8988T (cell line): ENCODE results near the gene APOBEC3B.
"Not testable (repeated sequence)": the region's sequence is repeated elsewhere in the genome, so short reads cannot be mapped to it uniquely, and the experiment has no call there.

Experiments
- DNase-seq: peaks from one replicate; pipeline ENCODE4 v3.0.0; 2011

APOBEC3B gene

GRCh38 chr22:39008271-39008850, 26.2 kb downstream of the APOBEC3B start:
- not testable (repeated sequence) for DNase-seq

- DNase-seq, result no peak
Observed at GRCh38 chr22:39010946-39011345, 28.8 kb downstream of the APOBEC3B start.

GRCh38 chr22:39012533-39013511, 30.7 kb downstream of the APOBEC3B start:
- DNase-seq, result no peak

GRCh38 chr22:39013561-39013941, 31.4 kb downstream of the APOBEC3B start:
- DNase-seq, result not testable (repeated sequence)

GRCh38 chr22:39013942-39014722, 32.0 kb downstream of the APOBEC3B start, which contains the start of gene APOBEC3C:
TSS of gene APOBEC3C (plus strand) at chr22:39014257. CDS start at chr22:39014363, 106 bp downstream.
- DNase-seq, result peak; percentile 49

DNA sequence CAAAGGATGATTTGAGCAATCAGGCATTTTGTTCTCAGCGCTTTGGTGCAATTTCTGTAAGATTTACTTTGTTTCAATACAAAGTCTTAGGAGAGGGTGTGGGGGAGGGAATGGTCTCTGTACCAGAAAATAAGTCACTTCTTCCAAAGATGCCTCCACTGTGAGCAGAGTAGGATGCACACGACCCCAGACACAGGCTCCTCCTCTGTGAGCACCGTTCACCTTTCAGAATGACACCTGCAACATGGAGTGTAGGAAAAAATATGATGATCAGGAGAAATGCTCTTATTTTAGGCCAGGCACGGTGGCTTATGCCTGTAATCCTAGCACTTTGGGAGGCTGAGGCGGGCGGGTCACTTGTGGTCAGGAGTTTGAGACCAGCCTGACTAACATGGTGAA, 32.6 kb downstream of the APOBEC3B start:
- not testable (repeated sequence) for DNase-seq

DNA sequence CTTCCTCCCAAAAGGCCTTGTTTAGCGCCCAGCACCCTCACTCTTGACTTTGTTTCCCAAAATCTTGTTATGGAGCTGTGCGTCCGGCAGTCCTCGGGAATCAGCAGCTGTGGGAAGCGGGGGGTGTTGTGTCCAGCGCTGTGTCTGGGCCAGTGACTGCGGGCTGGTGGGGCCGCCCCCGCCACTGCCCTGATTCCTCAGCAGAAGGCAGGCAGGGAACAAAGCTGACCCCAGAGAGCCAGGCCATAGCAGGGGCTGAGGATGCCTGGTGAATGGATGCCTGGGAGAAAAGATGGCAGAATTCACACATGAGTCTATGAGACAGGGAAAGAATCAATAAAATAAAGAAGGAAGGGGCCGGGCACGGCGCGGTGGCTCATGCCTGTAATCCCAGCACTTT, 34.4 kb downstream of the APOBEC3B start:
- no peak for DNase-seq

DNA sequence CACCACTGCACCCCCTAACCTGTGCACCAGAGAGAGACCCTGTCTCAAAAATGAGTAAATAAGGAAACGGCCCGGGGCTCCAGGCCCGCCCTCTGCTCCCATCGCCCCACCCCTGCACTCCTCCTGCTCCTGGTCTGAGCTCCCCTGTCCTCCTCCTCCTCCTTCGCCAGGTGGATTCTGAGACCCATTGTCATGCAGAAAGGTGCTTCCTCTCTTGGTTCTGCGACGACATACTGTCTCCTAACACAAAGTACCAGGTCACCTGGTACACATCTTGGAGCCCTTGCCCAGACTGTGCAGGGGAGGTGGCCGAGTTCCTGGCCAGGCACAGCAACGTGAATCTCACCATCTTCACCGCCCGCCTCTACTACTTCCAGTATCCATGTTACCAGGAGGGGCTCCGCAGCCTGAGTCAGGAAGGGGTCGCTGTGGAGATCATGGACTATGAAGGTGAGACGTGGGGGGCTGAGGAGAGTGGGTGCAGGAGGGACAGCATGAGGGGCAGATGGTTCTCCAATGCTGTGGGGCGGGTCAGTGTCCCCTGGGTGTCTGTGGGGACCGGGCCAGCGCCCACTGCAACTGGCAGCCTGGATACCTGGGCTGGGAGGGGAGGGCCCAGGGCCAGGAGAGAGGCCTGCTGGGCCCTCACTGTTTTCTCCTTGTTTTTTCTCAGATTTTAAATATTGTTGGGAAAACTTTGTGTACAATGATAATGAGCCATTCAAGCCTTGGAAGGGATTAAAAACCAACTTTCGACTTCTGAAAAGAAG, 35.6 kb downstream of the APOBEC3B start:
- no peak for DNase-seq

GRCh38 chr22:39020021-39020651, 38.0 kb downstream of the APOBEC3B start:
- not testable (repeated sequence) for DNase-seq

DNA sequence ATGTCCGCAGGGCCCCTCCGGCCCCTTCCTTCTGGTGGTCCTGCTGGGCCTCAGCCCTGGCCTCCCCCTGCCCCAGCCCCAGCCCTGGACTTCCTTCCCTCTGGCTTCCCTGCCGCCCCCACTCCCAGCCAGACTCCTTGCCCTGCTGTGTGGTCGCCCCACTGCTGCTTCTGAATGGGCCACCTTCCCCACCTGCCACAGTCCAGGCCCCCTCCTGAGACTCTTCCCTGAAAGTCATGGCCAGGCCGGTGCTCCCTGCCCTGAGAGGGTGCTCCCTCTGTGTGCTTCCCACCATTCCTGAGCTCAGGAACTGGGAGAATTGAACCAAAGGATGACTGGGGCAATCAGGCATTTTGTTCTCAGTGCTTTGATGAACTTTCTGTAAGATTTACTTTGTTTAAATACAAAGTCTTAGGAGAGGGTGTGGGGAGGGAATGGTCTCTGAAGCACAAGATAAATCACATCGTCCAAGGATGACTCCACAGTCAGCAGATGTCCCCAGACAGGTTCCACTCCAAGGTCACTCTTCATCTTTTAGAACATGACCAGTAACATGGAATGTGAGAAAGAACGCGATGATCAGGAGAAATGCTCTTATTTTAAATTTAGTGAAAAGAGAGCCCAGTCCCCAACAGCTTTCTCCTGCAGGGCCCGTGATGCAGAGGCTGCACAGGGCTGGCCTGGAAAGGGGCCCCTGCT, 39.6 kb downstream of the APOBEC3B start:
- DNase-seq, result peak; percentile 27

DNA sequence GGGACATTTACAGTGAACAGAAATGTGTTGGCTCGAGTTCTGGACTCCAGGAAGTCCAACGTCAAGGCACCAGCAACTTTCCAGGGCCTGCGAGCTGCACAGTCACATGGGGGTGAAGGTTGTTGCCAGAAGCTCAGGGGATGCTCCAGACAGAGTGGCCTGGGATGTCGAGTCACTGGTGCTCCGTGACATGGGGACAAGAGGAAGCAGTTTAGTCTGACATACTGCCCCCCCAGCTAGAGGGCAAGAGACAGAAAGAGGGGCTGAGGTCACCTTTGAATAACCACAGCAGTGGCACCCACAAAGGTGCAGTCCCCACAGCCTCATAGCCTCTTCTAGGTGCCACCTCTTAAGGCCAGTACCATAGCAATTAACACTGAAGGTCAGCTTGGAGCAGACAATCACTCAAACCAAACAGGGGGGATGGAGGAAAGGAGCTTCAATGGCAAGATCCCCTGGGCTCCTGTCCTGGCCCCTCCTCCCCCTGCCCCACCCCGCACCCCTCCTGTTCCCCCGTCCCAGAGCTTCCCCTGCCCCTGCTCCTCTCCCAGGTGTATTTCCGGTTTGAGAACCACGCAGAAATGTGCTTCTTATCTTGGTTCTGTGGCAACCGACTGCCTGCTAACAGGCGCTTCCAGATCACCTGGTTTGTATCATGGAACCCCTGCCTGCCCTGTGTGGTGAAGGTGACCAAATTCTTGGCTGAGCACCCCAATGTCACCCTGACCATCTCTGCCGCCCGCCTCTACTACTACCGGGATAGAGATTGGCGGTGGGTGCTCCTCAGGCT, 42.6 kb downstream of the APOBEC3B start:
- no peak for DNase-seq

GRCh38 chr22:39026509-39027150, 44.5 kb downstream of the APOBEC3B start:
- DNase-seq, result no peak

- DNase-seq, result no peak
Observed at GRCh38 chr22:39027717-39028116, 45.6 kb downstream of the APOBEC3B start.

DNA sequence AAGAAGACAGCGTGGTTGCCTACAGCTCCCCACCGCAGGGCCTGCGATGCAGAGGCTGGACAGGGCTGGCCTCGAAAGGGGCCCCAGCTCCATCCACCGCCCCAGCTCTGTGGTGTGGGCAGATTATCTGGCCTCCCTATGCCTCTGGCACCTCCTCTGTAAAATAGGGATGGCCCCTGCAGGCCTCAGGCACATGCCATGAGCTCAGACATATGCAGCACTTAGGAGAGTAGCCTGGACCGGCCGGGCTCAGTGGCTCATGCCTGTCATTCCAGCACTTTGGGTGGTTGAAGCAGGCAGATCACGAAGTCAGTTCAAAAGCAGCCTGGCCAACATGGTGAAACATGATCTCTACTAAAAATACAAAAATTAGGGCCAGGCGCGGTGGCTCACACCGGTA, 46.1 kb downstream of the APOBEC3B start:
- DNase-seq, result no peak

GRCh38 chr22:39029227-39029626, 47.1 kb downstream of the APOBEC3B start:
- DNase-seq, result no peak

DNA sequence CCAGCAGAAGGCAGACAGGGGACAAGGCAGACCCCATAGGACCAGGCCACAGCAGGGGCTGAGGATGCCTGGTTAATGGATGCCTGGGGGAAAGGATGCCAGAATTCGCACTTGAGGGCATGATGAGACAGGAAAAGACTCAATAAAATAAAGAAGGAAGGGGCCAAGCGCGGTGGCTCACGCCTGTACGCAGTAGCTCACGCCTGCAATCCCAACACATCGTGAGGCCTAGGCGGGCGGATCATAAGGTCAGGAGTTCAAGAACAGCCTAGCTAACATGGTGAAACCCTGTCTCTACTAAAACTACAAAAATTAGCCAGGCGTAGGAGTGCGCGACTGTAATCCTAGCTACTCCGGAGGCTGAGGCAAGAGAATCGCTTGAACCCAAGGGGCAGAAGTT, 48.6 kb downstream of the APOBEC3B start:
- DNase-seq, result no peak

- DNase-seq, result not testable (repeated sequence)
Observed at GRCh38 chr22:39031434-39032295, 49.5 kb downstream of the APOBEC3B start.

DNA sequence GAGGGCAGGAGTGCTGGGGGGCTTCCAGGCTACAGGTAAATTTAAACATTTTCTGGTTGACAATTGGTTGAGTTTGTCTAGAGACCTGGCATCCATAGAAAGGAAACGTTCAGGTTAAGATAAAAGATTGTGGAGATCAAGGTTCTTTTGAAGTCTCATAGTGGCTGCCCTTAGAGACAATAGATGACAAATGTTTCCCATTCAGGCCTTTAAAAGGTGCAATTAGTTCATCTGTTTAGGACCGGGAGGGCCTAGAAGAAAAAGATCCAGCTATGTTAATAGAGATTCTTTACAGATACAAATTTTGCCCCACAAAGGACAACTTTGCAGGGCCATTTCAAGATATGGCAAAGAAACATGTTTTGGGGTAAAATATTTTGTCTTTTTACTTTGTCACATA, 54.9 kb downstream of the APOBEC3B start:
- DNase-seq, result not testable (repeated sequence)
